ENCODE data around the gene CCNJ. TPM values are rescaled to one million over a fixed set of nuclear protein-coding genes. Genes with fewer than 3 reads are reported as not detected.
"Not testable (repeated sequence)": the region's sequence is repeated elsewhere in the genome, so short reads cannot be mapped to it uniquely, and the experiment has no call there.

The CCNJ gene, protein sequence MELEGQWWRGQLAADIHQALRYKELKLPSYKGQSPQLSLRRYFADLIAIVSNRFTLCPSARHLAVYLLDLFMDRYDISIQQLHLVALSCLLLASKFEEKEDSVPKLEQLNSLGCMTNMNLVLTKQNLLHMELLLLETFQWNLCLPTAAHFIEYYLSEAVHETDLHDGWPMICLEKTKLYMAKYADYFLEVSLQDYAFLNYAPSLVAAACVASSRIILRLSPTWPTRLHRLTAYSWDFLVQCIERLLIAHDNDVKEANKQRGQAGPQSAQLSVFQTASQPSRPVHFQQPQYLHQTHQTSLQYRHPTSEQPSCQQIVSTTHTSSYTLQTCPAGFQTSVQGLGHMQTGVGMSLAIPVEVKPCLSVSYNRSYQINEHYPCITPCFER
- total RNA-seq (2014; rRNA removed; shearing (Covaris generic); ENCODE audit: low replicate concordance) = 3.4 and 7.4 TPM in 2 replicates

GRCh38 chr10:96043033-96043892 is at the start of gene CCNJ:
CCNJ (plus strand) TSS chr10:96043583; CDS start chr10:96044394, 811 bp downstream.
- Histone ChIP-seq H3K27ac (ENCODE audit: low read length) (peak within 1 kb of the TSS; percentile 49), H3K36me3 (ENCODE audit: insufficient read depth, low read length) (peaks cover 14% of the 10 kb centered on the region; the same call in 1 of the 2 replicates), H3K9ac (ENCODE audit: low read length) (peak within 1 kb of the TSS; percentile 88), H3K4me2 (ENCODE audit: low read depth, low read length, poor library complexity, severe bottlenecking) (peak within 1 kb of the TSS; percentile 89), H3K79me2 (ENCODE audit: low read length) (peaks cover 47% of the 10 kb centered on the region), H3K9me2 (replicated peaks; ENCODE audit: insufficient read depth, low read length) (no peaks in the 10 kb centered on the region), H3K9me3 (ENCODE audit: low read length) (no peaks in the 10 kb centered on the region), H3K27me3 (ENCODE audit: low read length) (no peaks in the 10 kb centered on the region), H2AFZ (ENCODE audit: low read length) (0 out of 2 replicates have a peak within 1 kb of the TSS, but pooled peaks have one; percentile 41), H4K20me1 (ENCODE audit: insufficient read depth, low read depth, low read length) (no peaks in the 10 kb centered on the region), H3K4me3 (ENCODE audit: low read length) (peak within 1 kb of the TSS; percentile 81), H3K4me1 (ENCODE audit: low read length) (peaks cover 29% of the 10 kb centered on the region)
- DNase-seq = peak; percentile 86

GRCh38 chr10:95994376-95994775 is 49.0 kb upstream of the CCNJ start:
- not testable (repeated sequence) for H3K27ac ChIP-seq (ENCODE audit: low read length); H3K4me3 ChIP-seq (ENCODE audit: low read length); H3K36me3 ChIP-seq (ENCODE audit: insufficient read depth, low read length); H3K9ac ChIP-seq (ENCODE audit: low read length); H3K4me1 ChIP-seq (ENCODE audit: low read length); H3K27me3 ChIP-seq (ENCODE audit: low read length); H4K20me1 ChIP-seq (ENCODE audit: insufficient read depth, low read depth, low read length); H3K79me2 ChIP-seq (ENCODE audit: low read length); H3K9me3 ChIP-seq (ENCODE audit: low read length); H2AFZ ChIP-seq (ENCODE audit: low read length); DNase-seq; H3K9me2 ChIP-seq (replicated peaks; ENCODE audit: insufficient read depth, low read length); H3K4me2 ChIP-seq (ENCODE audit: low read depth, low read length, poor library complexity, severe bottlenecking)

DNA sequence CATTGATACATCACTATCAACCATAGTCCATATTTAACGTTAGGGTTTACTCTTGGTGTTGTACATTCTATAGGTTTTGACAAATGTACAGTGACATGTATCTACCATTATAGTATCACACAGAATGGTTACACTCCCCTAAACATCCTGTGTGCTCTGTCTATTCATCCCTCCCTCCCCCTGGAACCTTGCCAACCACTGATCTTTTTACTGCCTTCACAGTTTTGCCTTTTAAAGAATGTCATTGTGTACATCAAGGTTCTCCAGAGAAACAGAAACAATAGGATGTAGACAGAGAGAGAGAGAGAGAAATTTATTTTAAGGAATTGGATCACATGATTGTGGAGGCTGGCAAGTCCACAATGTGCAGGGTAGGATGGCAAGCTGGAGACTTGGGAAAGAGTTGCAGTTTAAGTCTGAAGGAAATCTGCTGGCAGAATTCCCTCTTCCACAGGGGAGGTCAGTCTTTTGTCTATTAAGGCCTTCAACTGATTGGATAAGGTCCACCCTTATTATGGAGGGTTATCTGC is 45.1 kb upstream of the CCNJ start:
- no peaks in the 10 kb centered on the region for H3K9me3 ChIP-seq (ENCODE audit: low read length)
- no peaks in the 10 kb centered on the region for H3K79me2 ChIP-seq (ENCODE audit: low read length)
- no peak overlapping the region for H3K9ac ChIP-seq (ENCODE audit: low read length)
- no peak overlapping the region for H2AFZ ChIP-seq (ENCODE audit: low read length)
- no peak for DNase-seq
- no peaks in the 10 kb centered on the region for H3K27me3 ChIP-seq (ENCODE audit: low read length)
- H3K27ac ChIP-seq (ENCODE audit: low read length) = no peak overlapping the region
- no peaks in the 10 kb centered on the region for H4K20me1 ChIP-seq (ENCODE audit: insufficient read depth, low read depth, low read length)
- H3K9me2 ChIP-seq (replicated peaks; ENCODE audit: insufficient read depth, low read length) = no peaks in the 10 kb centered on the region
- H3K36me3 ChIP-seq (ENCODE audit: insufficient read depth, low read length) = no peaks in the 10 kb centered on the region
- no peak overlapping the region for H3K4me3 ChIP-seq (ENCODE audit: low read length)
- no peaks in the 10 kb centered on the region for H3K4me1 ChIP-seq (ENCODE audit: low read length)
- H3K4me2 ChIP-seq (ENCODE audit: low read depth, low read length, poor library complexity, severe bottlenecking) = no peak overlapping the region

- Histone ChIP-seq H3K27ac (ENCODE audit: low read length) (no peak overlapping the region), H3K27me3 (ENCODE audit: low read length) (no peaks in the 10 kb centered on the region), H2AFZ (ENCODE audit: low read length) (no peak overlapping the region), H3K4me2 (ENCODE audit: low read depth, low read length, poor library complexity, severe bottlenecking) (no peak overlapping the region), H3K9ac (ENCODE audit: low read length) (no peak overlapping the region), H3K4me3 (ENCODE audit: low read length) (no peak overlapping the region), H3K9me2 (replicated peaks; ENCODE audit: insufficient read depth, low read length) (no peaks in the 10 kb centered on the region), H3K4me1 (ENCODE audit: low read length) (no peaks in the 10 kb centered on the region), H4K20me1 (ENCODE audit: insufficient read depth, low read depth, low read length) (no peaks in the 10 kb centered on the region), H3K9me3 (ENCODE audit: low read length) (no peaks in the 10 kb centered on the region), H3K36me3 (ENCODE audit: insufficient read depth, low read length) (no peaks in the 10 kb centered on the region), H3K79me2 (ENCODE audit: low read length) (no peaks in the 10 kb centered on the region)
- no peak for DNase-seq
Measured at GRCh38 chr10:96013956-96014355, 29.4 kb upstream of the CCNJ start.

DNA sequence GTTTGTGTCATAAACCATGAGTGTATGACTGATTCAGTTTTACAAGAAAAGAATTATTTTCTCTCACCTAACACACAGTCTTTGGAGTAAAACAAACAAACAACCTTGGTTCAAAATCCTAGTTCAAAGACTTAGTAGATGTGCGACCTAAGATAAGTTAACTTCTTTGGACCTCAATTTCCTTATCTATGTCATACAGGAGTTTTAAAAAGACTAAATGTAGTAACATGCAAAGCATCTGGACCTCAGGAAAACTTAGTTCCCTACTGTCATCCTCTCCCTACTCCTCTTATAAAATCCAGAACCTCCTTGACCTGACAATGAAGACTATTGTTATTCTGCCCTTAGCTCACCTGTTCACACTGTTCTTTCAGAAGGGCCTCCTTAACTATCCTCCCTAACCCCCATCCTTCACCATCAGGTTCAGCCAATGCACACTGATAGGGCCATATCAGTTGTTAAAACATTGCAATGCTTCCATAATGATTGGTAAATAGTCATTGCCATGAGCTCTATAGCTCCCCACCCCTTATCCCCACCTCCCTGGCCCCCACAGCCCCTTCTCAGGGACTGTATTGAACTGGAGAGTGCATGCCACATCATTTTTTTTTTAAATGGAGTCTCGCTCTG is 28.8 kb upstream of the CCNJ start:
- no peak overlapping the region for H3K4me2 ChIP-seq (ENCODE audit: low read depth, low read length, poor library complexity, severe bottlenecking)
- H3K4me1 ChIP-seq (ENCODE audit: low read length) = no peaks in the 10 kb centered on the region

DNA sequence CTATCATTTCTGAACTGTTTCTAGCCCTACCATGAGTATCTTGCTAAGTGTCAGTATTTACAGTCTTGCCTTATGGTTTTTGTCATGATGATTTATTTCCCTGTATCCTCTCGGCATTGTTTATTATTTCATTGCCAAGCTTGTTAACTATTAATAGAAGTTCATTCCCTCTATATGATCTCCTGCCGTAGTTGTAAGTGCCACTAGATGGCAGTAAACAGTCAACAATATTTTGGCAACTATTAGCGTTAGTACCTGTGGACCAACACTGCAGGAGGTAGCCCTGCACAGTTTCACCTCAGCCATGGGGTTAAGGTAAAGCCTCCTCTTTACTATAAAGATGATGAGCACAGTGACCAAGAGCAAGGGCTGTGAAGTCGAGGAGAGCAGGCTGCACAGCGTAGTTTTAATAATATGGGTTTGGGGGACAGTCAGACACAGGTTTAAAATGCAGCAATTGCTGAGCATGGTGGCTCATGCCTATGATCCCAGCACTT is 26.1 kb upstream of the CCNJ start:
- H4K20me1 ChIP-seq (ENCODE audit: insufficient read depth, low read depth, low read length) = no peaks in the 10 kb centered on the region
- no peaks in the 10 kb centered on the region for H3K9me3 ChIP-seq (ENCODE audit: low read length)
- DNase-seq = peak; percentile 79

More for the DNA sequence above, 28.8 kb upstream of the CCNJ start:
- Histone ChIP-seq H3K9me3 (ENCODE audit: low read length) (no peaks in the 10 kb centered on the region), H3K27me3 (ENCODE audit: low read length) (no peaks in the 10 kb centered on the region), H2AFZ (ENCODE audit: low read length) (no peak overlapping the region), H3K9me2 (replicated peaks; ENCODE audit: insufficient read depth, low read length) (no peaks in the 10 kb centered on the region), H3K79me2 (ENCODE audit: low read length) (no peaks in the 10 kb centered on the region), H3K9ac (ENCODE audit: low read length) (no peak overlapping the region), H4K20me1 (ENCODE audit: insufficient read depth, low read depth, low read length) (no peaks in the 10 kb centered on the region), H3K4me3 (ENCODE audit: low read length) (no peak overlapping the region), H3K36me3 (ENCODE audit: insufficient read depth, low read length) (no peaks in the 10 kb centered on the region), H3K27ac (ENCODE audit: low read length) (no peak overlapping the region)
- no peak for DNase-seq

GRCh38 chr10:96021332-96021731 is 22.1 kb upstream of the CCNJ start:
- no peak for DNase-seq
- Histone ChIP-seq H3K27ac (ENCODE audit: low read length) (no peak overlapping the region), H3K27me3 (ENCODE audit: low read length) (no peaks in the 10 kb centered on the region), H4K20me1 (ENCODE audit: insufficient read depth, low read depth, low read length) (no peaks in the 10 kb centered on the region), H3K4me2 (ENCODE audit: low read depth, low read length, poor library complexity, severe bottlenecking) (no peak overlapping the region), H3K4me1 (ENCODE audit: low read length) (no peaks in the 10 kb centered on the region), H3K9me3 (ENCODE audit: low read length) (no peaks in the 10 kb centered on the region), H3K9me2 (replicated peaks; ENCODE audit: insufficient read depth, low read length) (no peaks in the 10 kb centered on the region), H3K4me3 (ENCODE audit: low read length) (no peak overlapping the region), H2AFZ (ENCODE audit: low read length) (no peak overlapping the region), H3K36me3 (ENCODE audit: insufficient read depth, low read length) (no peaks in the 10 kb centered on the region), H3K9ac (ENCODE audit: low read length) (no peak overlapping the region), H3K79me2 (ENCODE audit: low read length) (no peaks in the 10 kb centered on the region)

More for the DNA sequence above, 26.1 kb upstream of the CCNJ start:
- Histone ChIP-seq H3K27ac (ENCODE audit: low read length) (no peak overlapping the region), H3K9me2 (replicated peaks; ENCODE audit: insufficient read depth, low read length) (no peaks in the 10 kb centered on the region), H2AFZ (ENCODE audit: low read length) (no peak overlapping the region), H3K9ac (ENCODE audit: low read length) (no peak overlapping the region), H3K79me2 (ENCODE audit: low read length) (no peaks in the 10 kb centered on the region), H3K36me3 (ENCODE audit: insufficient read depth, low read length) (no peaks in the 10 kb centered on the region), H3K4me2 (ENCODE audit: low read depth, low read length, poor library complexity, severe bottlenecking) (no peak overlapping the region), H3K4me1 (ENCODE audit: low read length) (no peaks in the 10 kb centered on the region), H3K27me3 (ENCODE audit: low read length) (no peaks in the 10 kb centered on the region), H3K4me3 (ENCODE audit: low read length) (no peak overlapping the region)
